Measurements from ENCODE around the gene KL.

The KL gene

GRCh38 chr13:33096886-33097605 lies 80.8 kb downstream of the KL start:
- DNase-seq (ENCODE audit: low read depth) = no peak
- no peak overlapping the region for H3K4me3 ChIP-seq (replicated peaks; ENCODE audit: low read depth, low read length)
- TF ChIP-seq CTCF (IDR thresholded peaks at IDR 0.05; ENCODE audit: low read length, missing control alignments) = no peak

GRCh38 chr13:33099860-33100259 lies 83.6 kb downstream of the KL start:
- no peak for DNase-seq (ENCODE audit: low read depth)
- no peak for TF ChIP-seq CTCF (IDR thresholded peaks at IDR 0.05; ENCODE audit: low read length, missing control alignments)
- H3K4me3 ChIP-seq (replicated peaks; ENCODE audit: low read depth, low read length) = no peak overlapping the region

DNA sequence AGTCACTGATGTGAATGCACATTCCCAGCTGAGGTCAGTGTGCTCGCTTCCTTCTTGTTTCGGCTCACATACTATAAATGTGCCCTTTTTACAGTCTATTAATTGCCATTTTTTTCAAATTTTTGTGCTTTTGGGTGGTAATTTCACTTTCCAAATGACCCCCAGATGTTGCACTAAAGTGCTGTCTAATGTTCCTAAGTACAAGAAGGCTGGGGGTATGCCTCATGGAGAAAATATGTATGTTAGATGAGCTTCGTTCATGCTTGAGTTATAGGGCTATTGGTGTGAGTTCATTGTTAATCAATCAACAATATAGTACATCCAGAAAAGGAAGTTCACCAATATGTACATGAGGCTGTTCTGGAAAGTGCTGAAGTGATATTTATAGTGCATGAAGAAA lies 84.7 kb downstream of the KL start:
- DNase-seq (ENCODE audit: low read depth) = no peak
- no peak for TF ChIP-seq CTCF (IDR thresholded peaks at IDR 0.05; ENCODE audit: low read length, missing control alignments)
- H3K4me3 ChIP-seq (replicated peaks; ENCODE audit: low read depth, low read length) = no peak overlapping the region

GRCh38 chr13:33101835-33102234 lies 85.6 kb downstream of the KL start:
- no peak for DNase-seq (ENCODE audit: low read depth)
- TF ChIP-seq CTCF (IDR thresholded peaks at IDR 0.05; ENCODE audit: low read length, missing control alignments) = no peak
- H3K4me3 ChIP-seq (replicated peaks; ENCODE audit: low read depth, low read length) = no peak overlapping the region

DNA sequence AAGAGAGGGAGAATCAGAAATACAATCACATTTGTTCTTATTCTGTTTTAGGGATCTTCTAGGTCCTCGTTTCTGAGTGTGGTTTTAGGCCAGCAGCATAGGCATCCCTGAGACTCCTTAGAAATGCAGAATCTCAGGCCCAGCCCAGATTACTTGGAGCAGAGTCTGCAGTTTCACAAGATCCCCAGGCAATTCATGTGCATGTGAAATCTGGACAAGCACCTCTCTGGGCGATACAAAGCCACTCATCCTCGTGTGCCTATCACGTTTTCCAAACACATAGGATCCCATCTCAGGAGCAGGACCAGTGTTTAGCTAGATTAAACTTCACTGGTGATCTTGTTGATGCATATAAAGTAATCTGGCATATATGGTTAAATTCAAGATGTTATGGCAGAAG lies 87.2 kb downstream of the KL start:
- H3K4me3 ChIP-seq (replicated peaks; ENCODE audit: low read depth, low read length) = no peak overlapping the region
- no peak for DNase-seq (ENCODE audit: low read depth)
- TF ChIP-seq CTCF (IDR thresholded peaks at IDR 0.05; ENCODE audit: low read length, missing control alignments) = no peak

- no peak overlapping the region for H3K4me3 ChIP-seq (replicated peaks; ENCODE audit: low read depth, low read length)
- no peak for DNase-seq (ENCODE audit: low read depth)
- TF ChIP-seq CTCF (IDR thresholded peaks at IDR 0.05; ENCODE audit: low read length, missing control alignments) = no peak
These were observed 89.3 kb downstream of the KL start for GRCh38 chr13:33105387-33106005.
